Thyroid gland (tissue), 4 donors: ENCODE results near the gene CCDC116.

Experiments
- POLR2A ChIP-seq, 2 donors: fragments of 450-650 bp; IDR thresholded peaks; one replicate each; pipeline ENCODE4 v1.6.1; 2017; ENCODE audit warnings: antibody characterized with exemption in 2 of 2, mild to moderate bottlenecking in 2 of 2, moderate library complexity in 1 of 2
- TF ChIP-seq, protein P1 (sequence below), 6 experiments: fragments of 200-600 bp in 3 of 6; fragments of 450-650 bp in 3 of 6; sonication (generic) in 3 of 6; IDR thresholded peaks; one replicate each; pipeline ENCODE4 v1.5.1; 2016 to 2019; ENCODE audit warnings: antibody characterized with exemption in 6 of 6, mild to moderate bottlenecking in 2 of 6, inconsistent platforms in 1 of 6, moderate library complexity in 1 of 6

DNA sequence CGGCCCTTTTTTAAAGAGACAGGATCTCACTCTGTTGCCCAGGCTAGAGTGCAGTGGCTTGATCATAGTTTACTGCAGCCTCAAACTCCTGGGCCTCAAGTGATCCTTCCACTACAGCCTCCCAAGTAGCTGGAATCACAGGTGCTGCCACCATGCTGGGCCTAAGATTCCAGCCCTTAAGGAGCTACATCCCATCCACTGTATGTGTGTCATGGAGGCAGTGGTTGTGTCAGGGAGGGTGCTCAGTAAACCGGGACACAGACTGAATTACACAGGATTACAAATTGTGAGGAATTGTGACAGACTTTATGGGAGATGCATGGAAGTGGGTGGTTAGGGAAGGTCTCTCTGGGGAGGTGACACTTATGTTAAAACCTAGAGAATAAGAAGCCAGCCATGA, 31.2 kb downstream of the CCDC116 start:
- TF ChIP-seq, protein P1, sequence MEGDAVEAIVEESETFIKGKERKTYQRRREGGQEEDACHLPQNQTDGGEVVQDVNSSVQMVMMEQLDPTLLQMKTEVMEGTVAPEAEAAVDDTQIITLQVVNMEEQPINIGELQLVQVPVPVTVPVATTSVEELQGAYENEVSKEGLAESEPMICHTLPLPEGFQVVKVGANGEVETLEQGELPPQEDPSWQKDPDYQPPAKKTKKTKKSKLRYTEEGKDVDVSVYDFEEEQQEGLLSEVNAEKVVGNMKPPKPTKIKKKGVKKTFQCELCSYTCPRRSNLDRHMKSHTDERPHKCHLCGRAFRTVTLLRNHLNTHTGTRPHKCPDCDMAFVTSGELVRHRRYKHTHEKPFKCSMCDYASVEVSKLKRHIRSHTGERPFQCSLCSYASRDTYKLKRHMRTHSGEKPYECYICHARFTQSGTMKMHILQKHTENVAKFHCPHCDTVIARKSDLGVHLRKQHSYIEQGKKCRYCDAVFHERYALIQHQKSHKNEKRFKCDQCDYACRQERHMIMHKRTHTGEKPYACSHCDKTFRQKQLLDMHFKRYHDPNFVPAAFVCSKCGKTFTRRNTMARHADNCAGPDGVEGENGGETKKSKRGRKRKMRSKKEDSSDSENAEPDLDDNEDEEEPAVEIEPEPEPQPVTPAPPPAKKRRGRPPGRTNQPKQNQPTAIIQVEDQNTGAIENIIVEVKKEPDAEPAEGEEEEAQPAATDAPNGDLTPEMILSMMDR (IDR thresholded peaks at IDR 0.05) = no peak
- TF ChIP-seq POLR2A (IDR thresholded peaks at IDR 0.05) = no peak
